Keratinocyte (primary cell): Measurements from ENCODE around the gene LRFN3. TPM values are rescaled to one million over a fixed set of nuclear protein-coding genes. Genes with fewer than 3 reads are reported as not detected.
A peak's percentile ranks its signal among the peaks of the same experiment; 100 is the strongest.

Experiments
- DNase-seq: peaks from one replicate; pipeline ENCODE4 v3.0.0-alpha.2; 2011; ENCODE audit warnings: low read depth, missing footprints, low spot score
- FAIRE-seq: peaks from 2 replicates; lab custom pipeline; 2011; peaks lifted over from hg19 to GRCh38; lab: Jason Lieb, UNC
- H2AFZ ChIP-seq: 2 replicates; pipeline ENCODE4 v1.6.0; 2012; ENCODE audit warnings: low read length, control low read depth, inconsistent platforms; ENCODE audit not compliant: control insufficient read depth
- H3K27ac ChIP-seq: 2 replicates; pipeline ENCODE4 v1.5.1; 2011; ENCODE audit warnings: low read length; ENCODE audit not compliant: control insufficient read depth, insufficient read depth
- H3K27me3 ChIP-seq: 3 replicates; pipeline ENCODE4 v1.6.0; 2011; ENCODE audit warnings: low read length; ENCODE audit not compliant: control insufficient read depth, insufficient read depth; ENCODE audit errors: extremely low read depth
- H3K36me3 ChIP-seq, 2 experiments: 2 replicates in 1 of 2; 3 replicates in 1 of 2; pipeline ENCODE4 v1.5.1; 2011; ENCODE audit warnings: low read length in 2 of 2, mild to moderate bottlenecking in 1 of 2; ENCODE audit not compliant: control insufficient read depth in 2 of 2, insufficient read depth in 2 of 2; ENCODE audit errors: extremely low read depth in 1 of 2
- H3K4me1 ChIP-seq: 3 replicates; pipeline ENCODE4 v1.5.1; 2011; ENCODE audit warnings: low read length; ENCODE audit not compliant: control insufficient read depth, insufficient read depth; ENCODE audit errors: extremely low read depth
- H3K4me2 ChIP-seq: 3 replicates; pipeline ENCODE4 v1.6.0; 2011; ENCODE audit warnings: low read depth, low read length; ENCODE audit not compliant: control insufficient read depth, insufficient read depth; ENCODE audit errors: extremely low read depth
- H3K4me3 ChIP-seq, 3 experiments: fragments of 200-600 bp in 1 of 3; sonication (generic) in 1 of 3; 2 replicates in 2 of 3; 3 replicates in 1 of 3; pipeline ENCODE4 v1.5.1; 2011 to 2016; ENCODE audit warnings: low read length in 3 of 3, mild to moderate bottlenecking in 3 of 3, control low read depth in 2 of 3, inconsistent platforms in 1 of 3, low read depth in 1 of 3, mixed read lengths in 1 of 3, mixed run types in 1 of 3, moderate library complexity in 1 of 3; ENCODE audit not compliant: control insufficient read depth in 2 of 3, insufficient read depth in 2 of 3; ENCODE audit errors: extremely low read depth in 1 of 3
- H3K79me2 ChIP-seq: 2 replicates; pipeline ENCODE4 v1.6.0; 2012; ENCODE audit warnings: low read length; ENCODE audit not compliant: control insufficient read depth, insufficient read depth
- H3K9ac ChIP-seq: 3 replicates; pipeline ENCODE4 v1.6.0; 2011; ENCODE audit warnings: low read length; ENCODE audit not compliant: control insufficient read depth, insufficient read depth; ENCODE audit errors: extremely low read depth
- H3K9me1 ChIP-seq: 3 replicates; pipeline ENCODE4 v1.6.0; 2011; ENCODE audit warnings: low read length; ENCODE audit not compliant: control insufficient read depth, insufficient read depth; ENCODE audit errors: extremely low read depth
- H3K9me3 ChIP-seq: 2 replicates; pipeline ENCODE4 v1.5.1; 2012; ENCODE audit warnings: low read depth, low read length; ENCODE audit not compliant: control insufficient read depth
- H4K20me1 ChIP-seq: 3 replicates; pipeline ENCODE4 v1.6.0; 2011; ENCODE audit warnings: low read length; ENCODE audit not compliant: control insufficient read depth, insufficient read depth; ENCODE audit errors: extremely low read depth
- EZH2 ChIP-seq: IDR thresholded peaks from one replicate; pipeline ENCODE4 v1.6.1; 2012; ENCODE audit warnings: inconsistent platforms, mild to moderate bottlenecking, low read length, moderate library complexity
- dilution Hi-C: fragments of 300-500 bp; cut with MboI; formaldehyde crosslinking; loops from one replicate; pipeline ENCODE4 v1.7.0; 2020; ENCODE audit warnings: low sequenced_read_pairs; ENCODE audit not compliant: extremely low pct_ligation_motif_present
- polyA plus RNA-seq, 5 experiments: library from polyadenylated mRNA; depleted of rRNA in 3 of 5; stranded (reverse) in 3 of 5; stranded (forward) in 1 of 5; unstranded in 1 of 5; fragments of >200 nt; gene quantifications; 1 replicate in 1 of 5; 2 replicates in 3 of 5; 3 replicates in 1 of 5; pipeline versions ENCODE4 v1.2.1 to v1.2.3, GENCODE V29; 2011 to 2012; ENCODE audit warnings: missing spikeins in 2 of 5, low read depth in 1 of 5, low replicate concordance in 1 of 5
- small RNA-seq, 3 experiments: library from RNA; depleted of rRNA; stranded (forward); fragments of <200 nt; gene quantifications; one replicate each; pipeline ENCODE3, GENCODE V24; 2012; ENCODE audit warnings: low read depth in 3 of 3, low replicate concordance in 1 of 3; ENCODE audit not compliant: insufficient read length in 3 of 3
- TF ChIP-seq, protein P1 (sequence below), 3 experiments: IDR thresholded peaks in 1 of 3; conservative IDR thresholded peaks in 1 of 3; optimal IDR thresholded peaks in 1 of 3; 2 replicates in 2 of 3; 3 replicates in 1 of 3; pipeline versions ENCODE3 to v1.5.1; 2011; ENCODE audit warnings: low read length in 3 of 3, mild to moderate bottlenecking in 3 of 3, moderate library complexity in 2 of 3, control low read depth in 1 of 3, inconsistent platforms in 1 of 3; ENCODE audit not compliant: insufficient read depth in 2 of 3; ENCODE audit errors: extremely low read depth in 1 of 3

Gene LRFN3
- polyA plus RNA-seq, 1 donor (not counting 4 experiments of a cell fraction or from before 2014, with no cell fraction given), result 0.73 TPM

- Histone ChIP-seq H3K4me2 (peak overlapping the region; percentile 95), H3K27me3 (no peaks in the 10 kb centered on the region), H3K4me3 (peak overlapping the region in 2 of 3 experiments; percentile 70 to 77), H3K9me3 (no peaks in the 10 kb centered on the region), H3K79me2 (peaks cover 20% of the 10 kb centered on the region), H3K9me1 (no peaks in the 10 kb centered on the region), H3K36me3 (peaks cover 3 to 4% of the 10 kb centered on the region in 2 experiments), H3K27ac (peak overlapping the region; percentile 31), H2AFZ (peak overlapping the region; percentile 26), H3K9ac (peak overlapping the region; percentile 15), H4K20me1 (no peaks in the 10 kb centered on the region), H3K4me1 (peaks cover 24% of the 10 kb centered on the region)
- no peak for DNase-seq
- dilution Hi-C loops, result no loop called here
- no peak for FAIRE-seq
- TF ChIP-seq, protein P1, sequence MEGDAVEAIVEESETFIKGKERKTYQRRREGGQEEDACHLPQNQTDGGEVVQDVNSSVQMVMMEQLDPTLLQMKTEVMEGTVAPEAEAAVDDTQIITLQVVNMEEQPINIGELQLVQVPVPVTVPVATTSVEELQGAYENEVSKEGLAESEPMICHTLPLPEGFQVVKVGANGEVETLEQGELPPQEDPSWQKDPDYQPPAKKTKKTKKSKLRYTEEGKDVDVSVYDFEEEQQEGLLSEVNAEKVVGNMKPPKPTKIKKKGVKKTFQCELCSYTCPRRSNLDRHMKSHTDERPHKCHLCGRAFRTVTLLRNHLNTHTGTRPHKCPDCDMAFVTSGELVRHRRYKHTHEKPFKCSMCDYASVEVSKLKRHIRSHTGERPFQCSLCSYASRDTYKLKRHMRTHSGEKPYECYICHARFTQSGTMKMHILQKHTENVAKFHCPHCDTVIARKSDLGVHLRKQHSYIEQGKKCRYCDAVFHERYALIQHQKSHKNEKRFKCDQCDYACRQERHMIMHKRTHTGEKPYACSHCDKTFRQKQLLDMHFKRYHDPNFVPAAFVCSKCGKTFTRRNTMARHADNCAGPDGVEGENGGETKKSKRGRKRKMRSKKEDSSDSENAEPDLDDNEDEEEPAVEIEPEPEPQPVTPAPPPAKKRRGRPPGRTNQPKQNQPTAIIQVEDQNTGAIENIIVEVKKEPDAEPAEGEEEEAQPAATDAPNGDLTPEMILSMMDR (optimal IDR thresholded peaks at IDR 0.05 in 1 of 3, IDR thresholded peaks at IDR 0.05 in 1 of 3, conservative IDR thresholded peaks at IDR 0.05 in 1 of 3; ENCODE audit: extremely low read depth in 1 of 3, insufficient read depth in 2 of 3, low read length in 3 of 3), result peak in 1 of 3 experiments; percentile 7
- TF ChIP-seq EZH2, result no peak
Observed at GRCh38 chr19:35993923-35994598, 57.9 kb downstream of the LRFN3 start.

Small RNA genes lying within 50 kb of the gene (small RNA-seq; reads per million reads assigned to genes)
- 0 reads per million in 3 experiments for gene AF038458.1

Other genes starting within 250 kb of the LRFN3 start
- gene ZBTB32, start 231.8 kb upstream of the LRFN3 start, polyA plus RNA-seq, result not detected in 3 replicates
- 7.7 to 16.7 TPM (median 8.8 TPM) in 3 replicates for gene KMT2B, start 218.4 kb upstream of the LRFN3 start, polyA plus RNA-seq
- 0.27 to 1.2 TPM (median 0.34 TPM) in 3 replicates for gene IGFLR1, start 193.9 kb upstream of the LRFN3 start, polyA plus RNA-seq
- gene U2AF1L4, start 191.0 kb upstream of the LRFN3 start, polyA plus RNA-seq, result 8.9 to 14.7 TPM (median 11.4 TPM) in 3 replicates
- gene PSENEN, start 190.7 kb upstream of the LRFN3 start, polyA plus RNA-seq, result 36.2 to 53.8 TPM (median 49.7 TPM) in 3 replicates
- gene LIN37, start 187.8 kb upstream of the LRFN3 start, polyA plus RNA-seq, result 6.7 to 11.8 TPM (median 9.2 TPM) in 3 replicates
- gene HSPB6, start 179.3 kb upstream of the LRFN3 start, polyA plus RNA-seq, result not detected in 3 replicates
- gene PROSER3, start 178.2 kb upstream of the LRFN3 start, polyA plus RNA-seq, result 5.3 to 15.5 TPM (median 5.5 TPM) in 3 replicates
- 0.23 to 0.93 TPM (median 0.49 TPM) in 3 replicates for gene ARHGAP33, start 160.8 kb upstream of the LRFN3 start, polyA plus RNA-seq
- not detected in 3 replicates for gene PRODH2, start 123.5 kb upstream of the LRFN3 start, polyA plus RNA-seq
- gene NPHS1, start 83.9 kb upstream of the LRFN3 start, polyA plus RNA-seq, result not detected in 3 replicates
- gene KIRREL2, start 79.5 kb upstream of the LRFN3 start, polyA plus RNA-seq, result 0.02 TPM in 1 of 3 replicates, not detected in the others
- gene APLP1, start 67.8 kb upstream of the LRFN3 start, polyA plus RNA-seq, result 0.50 to 0.95 TPM (median 0.66 TPM) in 3 replicates
- 3.9 to 6.0 TPM (median 5.0 TPM) in 3 replicates for gene NFKBID, start 35.8 kb upstream of the LRFN3 start, polyA plus RNA-seq
- gene HCST, start 33.8 kb upstream of the LRFN3 start, polyA plus RNA-seq, result 0.19 to 0.30 TPM (median 0.25 TPM) in 3 replicates
- gene TYROBP, start 28.1 kb upstream of the LRFN3 start, polyA plus RNA-seq, result not detected in 3 replicates
- gene SDHAF1, start 58.8 kb downstream of the LRFN3 start, polyA plus RNA-seq, result 7.3 to 11.9 TPM (median 8.0 TPM) in 3 replicates
- gene SYNE4, start 72.4 kb downstream of the LRFN3 start, polyA plus RNA-seq, result 0.19 to 0.72 TPM (median 0.28 TPM) in 3 replicates
- gene ALKBH6, start 77.8 kb downstream of the LRFN3 start, polyA plus RNA-seq, result 27.8 to 37.1 TPM (median 36.7 TPM) in 3 replicates
- gene CLIP3, start 96.5 kb downstream of the LRFN3 start, polyA plus RNA-seq, result 0.38 to 0.76 TPM (median 0.63 TPM) in 3 replicates
- gene THAP8, start 117.9 kb downstream of the LRFN3 start, polyA plus RNA-seq, result 1.4 to 3.6 TPM (median 1.8 TPM) in 3 replicates
- gene WDR62, start 118.5 kb downstream of the LRFN3 start, polyA plus RNA-seq, result 0.98 to 3.7 TPM (median 2.3 TPM) in 3 replicates
- not detected in 3 replicates for gene OVOL3, start 174.8 kb downstream of the LRFN3 start, polyA plus RNA-seq
- gene POLR2I, start 178.5 kb downstream of the LRFN3 start, polyA plus RNA-seq, result 31.3 to 63.2 TPM (median 34.3 TPM) in 3 replicates
- gene TBCB, start 179.1 kb downstream of the LRFN3 start, polyA plus RNA-seq, result 179 to 193 TPM (median 183 TPM) in 3 replicates
- gene CAPNS1, start 203.7 kb downstream of the LRFN3 start, polyA plus RNA-seq, result 778 to 884 TPM (median 832 TPM) in 3 replicates
- gene COX7A1, start 216.1 kb downstream of the LRFN3 start, polyA plus RNA-seq, result 1.6 to 7.1 TPM (median 2.6 TPM) in 3 replicates